Activated effector memory CD4-positive, alpha-beta T cell treated with anti-CD3 and anti-CD28 coated beads, Interleukin-2, amount 50 U/mL, for 16 hours (primary cell): ENCODE measurements around the gene ST8SIA4.

Experiments used
- DNase-seq: peaks from one replicate; pipeline ENCODE4 v3.0.0-alpha.2; 2020

The ST8SIA4 gene

GRCh38 chr5:100775533-100775855 lies 127.6 kb downstream of the ST8SIA4 start:
- DNase-seq = no peak

GRCh38 chr5:100772548-100772947 lies 130.5 kb downstream of the ST8SIA4 start:
- no peak for DNase-seq

DNA sequence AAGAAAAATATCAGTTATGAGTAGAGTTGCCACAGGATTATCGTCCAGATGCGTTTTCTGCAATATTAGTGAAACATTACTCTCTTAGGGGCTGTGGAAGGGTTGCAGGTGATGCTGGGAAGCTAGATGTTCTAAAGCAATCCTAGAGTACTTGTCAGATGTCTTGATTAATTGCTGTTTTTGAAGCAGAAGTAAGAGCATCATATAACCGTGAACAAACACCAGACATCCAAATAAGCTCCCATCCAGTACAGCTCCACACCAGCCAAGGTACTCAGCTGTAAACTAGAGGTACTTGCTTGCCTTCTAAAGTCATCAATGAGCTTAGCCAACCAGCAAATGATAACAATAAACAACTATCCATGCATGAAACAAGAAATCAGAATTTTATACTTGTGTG lies 131.1 kb downstream of the ST8SIA4 start:
- DNase-seq = no peak

DNA sequence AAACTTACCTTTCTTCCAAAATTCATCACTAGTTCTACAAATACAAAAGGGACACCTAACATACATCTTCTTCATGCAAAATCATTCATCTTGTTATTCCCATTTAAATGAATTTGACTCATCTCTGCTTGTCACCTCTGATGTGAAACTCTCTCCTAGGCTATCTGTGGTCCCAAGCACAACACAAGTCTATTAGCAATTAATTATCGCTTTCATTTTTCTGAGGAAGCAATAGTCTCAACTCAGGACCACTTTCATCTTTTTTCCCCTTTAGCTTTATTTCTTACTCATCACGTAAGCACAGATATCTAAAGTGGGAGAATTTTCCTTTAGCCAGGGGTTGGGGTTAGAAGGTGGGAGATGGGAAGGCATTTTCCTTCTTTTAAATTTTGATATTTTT lies 131.9 kb downstream of the ST8SIA4 start:
- no peak for DNase-seq

GRCh38 chr5:100768221-100768620 lies 134.9 kb downstream of the ST8SIA4 start:
- DNase-seq = no peak

- no peak for DNase-seq
Measured at GRCh38 chr5:100762995-100763394, 140.1 kb downstream of the ST8SIA4 start.

DNA sequence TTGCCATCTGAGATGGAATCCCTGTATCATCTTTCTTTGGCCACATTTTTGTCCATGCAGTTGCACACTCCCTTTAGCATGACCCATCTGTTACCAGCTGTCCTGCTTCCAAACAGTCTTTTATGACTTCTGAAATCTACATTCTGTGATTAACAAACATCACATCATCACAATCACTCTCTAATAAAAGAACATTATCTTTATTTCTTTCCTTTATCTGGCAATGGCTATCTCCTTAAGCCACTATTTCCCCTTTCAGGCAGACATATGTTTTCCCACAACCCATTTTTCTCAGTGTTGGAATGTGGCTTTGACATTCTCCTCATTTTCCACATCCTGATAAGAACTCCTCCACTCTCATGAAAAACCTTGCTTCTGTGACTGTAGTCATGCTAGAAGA lies 141.0 kb downstream of the ST8SIA4 start:
- no peak for DNase-seq

- DNase-seq = no peak
Measured at GRCh38 chr5:100761192-100761591, 141.9 kb downstream of the ST8SIA4 start.

DNA sequence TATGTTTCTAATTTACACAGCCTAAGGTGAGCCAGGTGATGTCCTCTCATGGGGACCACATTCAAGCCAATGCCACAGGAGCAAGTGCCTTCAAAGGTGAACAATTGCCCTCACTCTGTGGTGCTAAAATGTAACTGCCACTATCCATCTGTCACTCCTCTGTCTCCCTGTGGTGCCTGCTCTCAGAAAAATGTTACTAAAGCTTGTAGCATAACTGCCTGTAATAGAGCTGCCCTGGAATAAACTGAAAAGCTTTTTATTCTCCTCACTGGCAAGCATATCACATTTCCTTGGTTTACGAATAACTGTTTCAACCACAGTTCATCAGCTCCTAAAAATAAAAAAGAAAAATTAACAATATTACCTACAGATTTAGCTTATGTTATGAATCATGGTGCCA lies 142.4 kb downstream of the ST8SIA4 start:
- no peak for DNase-seq

GRCh38 chr5:100758780-100759179 lies 144.3 kb downstream of the ST8SIA4 start:
- no peak for DNase-seq

- no peak for DNase-seq
Measured at GRCh38 chr5:100758306-100758705, 144.8 kb downstream of the ST8SIA4 start.

DNA sequence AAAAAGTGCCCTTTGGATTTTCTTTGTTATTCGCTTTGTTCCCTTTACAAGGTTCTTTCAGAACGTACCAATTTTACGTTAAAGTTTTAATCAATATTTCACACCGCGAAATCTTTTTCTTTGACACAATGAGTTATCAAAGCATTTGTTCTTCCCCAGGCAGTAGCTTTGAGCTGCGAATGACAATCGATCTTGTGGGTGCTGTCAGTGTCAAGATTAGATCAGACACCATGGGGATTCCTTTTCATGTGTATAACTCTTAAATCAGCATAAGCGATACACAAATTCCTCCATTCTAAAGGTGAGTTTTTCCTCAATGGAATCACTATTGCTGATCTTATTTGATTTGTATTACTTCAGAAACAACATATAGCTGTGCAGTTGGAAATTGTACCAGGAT lies 145.5 kb downstream of the ST8SIA4 start:
- no peak for DNase-seq
